Activated T-cell treated with anti-CD3 and anti-CD28 coated beads for 24 hours (primary cell): ENCODE results near the gene NPPB.

Source experiments
- DNase-seq: peaks from one replicate; pipeline ENCODE4 v3.0.0-alpha.2; 2020; ENCODE audit warnings: low read depth

NPPB gene

DNA sequence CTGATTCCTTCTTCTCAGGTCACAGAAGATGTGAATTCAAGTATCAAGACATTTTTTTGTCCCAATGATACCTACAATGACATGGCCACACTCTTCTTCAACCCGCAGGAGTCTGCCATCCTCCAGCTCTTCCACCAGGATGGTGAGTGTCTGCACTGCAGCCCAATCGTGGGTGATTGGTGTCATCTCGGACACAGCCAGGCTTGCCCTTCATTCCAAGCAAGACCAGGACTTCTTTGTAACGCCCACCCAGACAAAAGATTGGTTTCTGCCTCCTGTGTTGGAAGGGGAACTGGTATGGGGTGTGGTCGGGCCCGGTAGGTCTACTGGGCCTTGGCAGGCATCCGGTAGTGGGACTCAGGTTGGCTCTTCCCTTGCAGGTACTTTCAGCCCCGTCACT lies 25.2 kb downstream of the NPPB start:
- no peak for DNase-seq

- DNase-seq, result no peak
Observed at GRCh38 chr1:11831945-11832725, 26.6 kb downstream of the NPPB start.

DNA sequence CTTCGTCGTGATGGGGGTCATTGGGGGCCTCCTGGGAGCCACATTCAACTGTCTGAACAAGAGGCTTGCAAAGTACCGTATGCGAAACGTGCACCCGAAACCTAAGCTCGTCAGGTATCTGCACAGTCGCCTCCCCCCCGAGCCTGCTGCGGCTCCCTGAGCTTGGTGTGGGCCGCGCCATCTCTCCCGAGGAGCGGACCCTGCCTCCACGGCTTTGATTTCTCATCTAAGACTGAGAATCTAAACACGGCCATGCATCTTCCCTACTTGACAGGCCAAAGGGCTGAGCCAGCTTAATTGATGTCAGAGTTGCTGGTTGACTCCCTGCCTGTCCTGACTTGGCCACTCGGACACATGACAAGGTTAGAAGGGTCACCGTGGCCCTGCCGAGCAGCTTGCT lies 30.2 kb downstream of the NPPB start:
- DNase-seq, result no peak

DNA sequence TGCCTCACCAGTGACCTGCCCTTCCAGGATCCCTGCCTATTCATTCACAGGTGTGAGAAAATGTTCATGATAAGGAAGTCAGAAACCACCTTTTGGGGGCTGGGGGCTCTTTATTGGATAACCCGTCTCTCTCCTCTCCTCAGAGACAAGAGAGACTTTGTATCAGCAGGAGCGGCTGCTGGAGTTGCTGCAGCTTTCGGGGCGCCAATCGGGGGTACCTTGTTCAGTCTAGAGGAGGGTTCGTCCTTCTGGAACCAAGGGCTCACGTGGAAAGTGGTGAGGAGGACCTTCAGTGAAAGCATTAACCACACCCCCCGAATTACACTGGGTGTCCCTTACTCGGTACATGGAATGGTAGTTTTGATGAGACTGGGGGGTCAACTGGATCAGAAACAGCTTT lies 31.8 kb downstream of the NPPB start:
- DNase-seq, result no peak

DNA sequence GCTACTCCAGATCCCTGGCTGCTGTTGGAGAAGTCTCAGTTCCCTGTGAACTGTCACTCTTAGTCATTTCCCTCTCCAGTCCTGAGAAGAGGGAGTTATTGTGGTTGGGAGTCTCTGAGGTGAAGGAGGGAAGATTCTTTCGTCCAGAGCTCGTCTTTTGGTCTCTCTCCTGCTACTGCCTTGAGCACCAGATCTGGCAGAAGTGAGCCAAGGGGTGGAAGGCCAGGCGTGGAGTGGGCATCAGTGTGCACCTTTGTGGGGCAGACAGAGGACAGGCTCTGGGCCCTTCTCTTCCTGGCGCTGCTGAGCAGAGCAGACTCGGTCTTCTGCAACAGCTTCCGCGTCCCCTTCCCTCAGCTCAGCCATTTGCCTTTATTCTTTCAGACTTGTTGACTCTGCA lies 33.6 kb downstream of the NPPB start:
- no peak for DNase-seq

GRCh38 chr1:11823366-11824137 lies 35.2 kb downstream of the NPPB start:
- no peak for DNase-seq

- no peak for DNase-seq
Observed at GRCh38 chr1:11822091-11822490, 36.7 kb downstream of the NPPB start.

GRCh38 chr1:11817192-11817591 lies 41.6 kb downstream of the NPPB start:
- DNase-seq, result no peak

- no peak for DNase-seq
Observed at GRCh38 chr1:11813021-11813420, 45.7 kb downstream of the NPPB start.
